A549 (cell line): ENCODE data around the gene PDE6D. TPM values are rescaled to one million over a fixed set of nuclear protein-coding genes. Genes with fewer than 3 reads are reported as not detected.

Source experiments
- ATAC-seq, 2 experiments: fragments of 200-7000 bp in 1 of 2; fragments of >200 bp in 1 of 2; cut with Nextera tagmentation in 1 of 2; cut with Tn5 transposase in 1 of 2; 3 replicates each; pipeline versions ENCODE4 v1.8.0 to v1.9.1; 2018 to 2020; ENCODE audit warnings: mild to moderate bottlenecking in 1 of 2, moderate library complexity in 1 of 2
- CTCF ChIA-PET: fragments of 300-600 bp; sonication (Branson Sonifier 250); formaldehyde crosslinking; extraction: SDS; loops from one replicate; lab custom pipeline; 2021; ENCODE audit warnings: antibody characterized with exemption, inconsistent platforms; lab: Yijun Ruan, JAX
- POLR2A ChIA-PET: fragments of 350-600 bp; formaldehyde crosslinking; extraction: SDS; loops from one replicate; lab custom pipeline; 2021; ENCODE audit warnings: antibody characterized with exemption, inconsistent platforms; lab: Yijun Ruan, JAX
- DNase-seq, 2 experiments: peaks; one replicate each; pipeline versions ENCODE4 v3.0.0 to v3.0.0-alpha.2; 2011 to 2016; ENCODE audit warnings: low read depth in 1 of 2, low spot score in 1 of 2
- FAIRE-seq: peaks from 2 replicates; lab custom pipeline; 2011; peaks lifted over from hg19 to GRCh38; lab: Jason Lieb, UNC
- H3K27ac ChIP-seq, 2 experiments: fragments of >200 bp; sonication (Bioruptor Twin); formaldehyde crosslinking; 3 replicates each; pipeline ENCODE4 v1.5.1; 2016 to 2017
- H3K4me1 ChIP-seq: fragments of >200 bp; sonication (Bioruptor Twin); formaldehyde crosslinking; 3 replicates; pipeline ENCODE4 v1.6.1; 2016
- H3K4me2 ChIP-seq: fragments of >200 bp; sonication (Bioruptor Twin); formaldehyde crosslinking; 3 replicates; pipeline ENCODE4 v1.6.1; 2016
- H3K4me3 ChIP-seq: fragments of >200 bp; sonication (Bioruptor Twin); formaldehyde crosslinking; 3 replicates; pipeline ENCODE4 v1.5.1; 2016
- H3K9me3 ChIP-seq: fragments of >200 bp; sonication (Bioruptor Twin); formaldehyde crosslinking; 3 replicates; pipeline ENCODE4 v1.6.1; 2016
- CBX8 ChIP-seq: fragments of 200-600 bp; sonication (generic); IDR thresholded peaks from 2 replicates; pipeline ENCODE4 v1.6.1; 2016
- EHF ChIP-seq: fragments of 250-450 bp; sonication (Bioruptor Pico); IDR thresholded peaks from 2 replicates; pipeline ENCODE4 v1.5.0; 2020; ENCODE audit warnings: mild to moderate bottlenecking
- ESRRA ChIP-seq: fragments of 150-350 bp; IDR thresholded peaks from 2 replicates; pipeline ENCODE4 v1.6.1; 2014; ENCODE audit warnings: mild to moderate bottlenecking, low read length, borderline replicate concordance
- FOSL2 ChIP-seq, 2 experiments: fragments of 450-650 bp in 1 of 2; fragments of >200 bp in 1 of 2; sonication (Bioruptor Twin) in 1 of 2; formaldehyde crosslinking; IDR thresholded peaks; 2 replicates each; pipeline versions ENCODE4 v1.5.0 to v1.6.1; 2016 to 2020; ENCODE audit warnings: mild to moderate bottlenecking in 1 of 2, moderate library complexity in 1 of 2
- HOXB13 ChIP-seq: fragments of 250-450 bp; sonication (Bioruptor Pico); IDR thresholded peaks from 2 replicates; pipeline ENCODE4 v1.5.0; 2020; ENCODE audit warnings: low read depth, mild to moderate bottlenecking, moderate library complexity
- NPAS2 ChIP-seq: fragments of 250-450 bp; sonication (Bioruptor Pico); IDR thresholded peaks from 2 replicates; pipeline ENCODE4 v1.8.0; 2022; ENCODE audit warnings: mild to moderate bottlenecking, moderate library complexity, borderline replicate concordance
- NR3C1 ChIP-seq: fragments of >200 bp; sonication (Bioruptor Twin); formaldehyde crosslinking; IDR thresholded peaks from 3 replicates; pipeline ENCODE4 v1.6.1; 2017
- TP53 ChIP-seq: fragments of 250-450 bp; sonication (Bioruptor Pico); IDR thresholded peaks from 2 replicates; pipeline ENCODE4 v1.5.0; 2021; ENCODE audit warnings: mild to moderate bottlenecking, moderate library complexity
- ZFP36 ChIP-seq: fragments of 450-650 bp; IDR thresholded peaks from 2 replicates; pipeline ENCODE4 v1.6.1; 2014; ENCODE audit warnings: borderline replicate concordance; ENCODE audit not compliant: partially characterized antibody
- ZSCAN20 ChIP-seq: fragments of 250-450 bp; sonication (Bioruptor Pico); IDR thresholded peaks from 2 replicates; pipeline ENCODE4 v1.8.0; 2022; ENCODE audit warnings: mild to moderate bottlenecking, moderate library complexity
- WGBS: methylation state at CpG from one replicate; pipeline ENCODE4 v1.1.6; 2017; ENCODE audit errors: missing lambda C conversion rate; 5-methylcytosine and 5-hydroxymethylcytosine counted together
- polyA plus RNA-seq, 4 experiments: library from polyadenylated mRNA; depleted of rRNA in 3 of 4; stranded (reverse); fragments of >200 nt; fragmentation: RNase III in 1 of 4; extraction: RNeasy Plus Mini Kit Qiagen cat#74134 plus additional on column Dnase treatment in 1 of 4; gene quantifications; 2 replicates in 3 of 4; 3 replicates in 1 of 4; pipeline ENCODE4 v1.2.3, GENCODE V29; 2011 to 2017
- small RNA-seq, 6 experiments: library from RNA; depleted of rRNA; stranded (forward); fragments of <200 nt; gene quantifications; one replicate each; pipeline ENCODE3, GENCODE V24; 2012
- TF ChIP-seq, protein P1 (sequence below): fragments of 200-600 bp; sonication (generic); IDR thresholded peaks from 2 replicates; pipeline ENCODE4 v1.6.1; 2016; ENCODE audit warnings: antibody characterized with exemption, mild to moderate bottlenecking, moderate library complexity
- TF ChIP-seq, protein P2 (sequence below): fragments of 150-350 bp; IDR thresholded peaks from 2 replicates; pipeline ENCODE4 v1.6.1; 2014; ENCODE audit warnings: low read depth, mild to moderate bottlenecking, low read length

Gene PDE6D
- polyA plus RNA-seq, 2 of the 4 experiments (the other 2 are of a cell fraction), result 27.3 to 51.3 TPM

DNA sequence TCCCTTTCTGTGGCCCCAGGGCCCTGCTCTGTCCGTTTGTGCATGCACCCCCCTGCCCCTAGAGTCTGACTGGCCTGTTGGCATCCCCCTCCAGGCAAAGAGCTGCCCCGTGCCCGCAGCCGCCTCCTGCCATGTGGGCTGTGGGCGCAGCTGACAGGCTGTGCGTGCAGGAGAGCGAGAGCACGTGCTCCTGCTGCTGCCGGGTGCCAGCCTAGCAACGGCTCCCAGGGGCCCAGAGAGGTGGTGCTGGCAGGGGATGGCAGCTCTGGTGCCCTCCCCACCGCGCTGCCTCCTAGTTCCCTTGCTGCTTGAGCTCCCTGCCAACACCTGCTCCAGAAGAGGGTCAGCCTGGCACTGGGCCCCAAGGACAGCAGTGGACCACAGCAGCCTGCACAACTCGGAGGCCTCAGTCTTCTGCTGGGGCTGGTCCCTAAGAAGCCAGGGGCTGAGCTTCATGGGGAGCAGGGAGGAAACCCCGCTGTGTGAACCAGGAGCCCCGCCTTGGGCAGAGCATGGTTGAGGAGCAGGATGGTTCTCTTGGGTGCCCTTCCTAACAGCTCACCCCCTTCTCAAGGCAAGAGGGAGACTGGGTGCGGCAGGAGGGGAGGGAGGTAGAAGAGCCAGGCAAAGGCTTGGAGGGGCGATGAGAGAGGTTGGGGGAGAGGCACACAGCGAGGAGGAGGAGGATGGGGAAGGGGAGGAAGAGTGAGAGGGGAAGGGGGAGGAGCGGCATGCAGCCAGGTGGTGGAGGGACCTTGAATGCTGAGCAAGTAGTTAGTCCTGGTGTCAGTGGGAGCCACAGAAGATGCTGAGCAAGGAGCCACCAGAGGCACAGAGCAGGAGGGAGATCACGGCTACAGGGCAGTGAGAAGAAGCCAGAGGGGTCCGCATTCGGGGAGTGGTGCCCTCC is 96.5 kb downstream of the PDE6D start (continued):
- TF ChIP-seq, protein P1, sequence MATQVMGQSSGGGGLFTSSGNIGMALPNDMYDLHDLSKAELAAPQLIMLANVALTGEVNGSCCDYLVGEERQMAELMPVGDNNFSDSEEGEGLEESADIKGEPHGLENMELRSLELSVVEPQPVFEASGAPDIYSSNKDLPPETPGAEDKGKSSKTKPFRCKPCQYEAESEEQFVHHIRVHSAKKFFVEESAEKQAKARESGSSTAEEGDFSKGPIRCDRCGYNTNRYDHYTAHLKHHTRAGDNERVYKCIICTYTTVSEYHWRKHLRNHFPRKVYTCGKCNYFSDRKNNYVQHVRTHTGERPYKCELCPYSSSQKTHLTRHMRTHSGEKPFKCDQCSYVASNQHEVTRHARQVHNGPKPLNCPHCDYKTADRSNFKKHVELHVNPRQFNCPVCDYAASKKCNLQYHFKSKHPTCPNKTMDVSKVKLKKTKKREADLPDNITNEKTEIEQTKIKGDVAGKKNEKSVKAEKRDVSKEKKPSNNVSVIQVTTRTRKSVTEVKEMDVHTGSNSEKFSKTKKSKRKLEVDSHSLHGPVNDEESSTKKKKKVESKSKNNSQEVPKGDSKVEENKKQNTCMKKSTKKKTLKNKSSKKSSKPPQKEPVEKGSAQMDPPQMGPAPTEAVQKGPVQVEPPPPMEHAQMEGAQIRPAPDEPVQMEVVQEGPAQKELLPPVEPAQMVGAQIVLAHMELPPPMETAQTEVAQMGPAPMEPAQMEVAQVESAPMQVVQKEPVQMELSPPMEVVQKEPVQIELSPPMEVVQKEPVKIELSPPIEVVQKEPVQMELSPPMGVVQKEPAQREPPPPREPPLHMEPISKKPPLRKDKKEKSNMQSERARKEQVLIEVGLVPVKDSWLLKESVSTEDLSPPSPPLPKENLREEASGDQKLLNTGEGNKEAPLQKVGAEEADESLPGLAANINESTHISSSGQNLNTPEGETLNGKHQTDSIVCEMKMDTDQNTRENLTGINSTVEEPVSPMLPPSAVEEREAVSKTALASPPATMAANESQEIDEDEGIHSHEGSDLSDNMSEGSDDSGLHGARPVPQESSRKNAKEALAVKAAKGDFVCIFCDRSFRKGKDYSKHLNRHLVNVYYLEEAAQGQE, result no peak

DNA sequence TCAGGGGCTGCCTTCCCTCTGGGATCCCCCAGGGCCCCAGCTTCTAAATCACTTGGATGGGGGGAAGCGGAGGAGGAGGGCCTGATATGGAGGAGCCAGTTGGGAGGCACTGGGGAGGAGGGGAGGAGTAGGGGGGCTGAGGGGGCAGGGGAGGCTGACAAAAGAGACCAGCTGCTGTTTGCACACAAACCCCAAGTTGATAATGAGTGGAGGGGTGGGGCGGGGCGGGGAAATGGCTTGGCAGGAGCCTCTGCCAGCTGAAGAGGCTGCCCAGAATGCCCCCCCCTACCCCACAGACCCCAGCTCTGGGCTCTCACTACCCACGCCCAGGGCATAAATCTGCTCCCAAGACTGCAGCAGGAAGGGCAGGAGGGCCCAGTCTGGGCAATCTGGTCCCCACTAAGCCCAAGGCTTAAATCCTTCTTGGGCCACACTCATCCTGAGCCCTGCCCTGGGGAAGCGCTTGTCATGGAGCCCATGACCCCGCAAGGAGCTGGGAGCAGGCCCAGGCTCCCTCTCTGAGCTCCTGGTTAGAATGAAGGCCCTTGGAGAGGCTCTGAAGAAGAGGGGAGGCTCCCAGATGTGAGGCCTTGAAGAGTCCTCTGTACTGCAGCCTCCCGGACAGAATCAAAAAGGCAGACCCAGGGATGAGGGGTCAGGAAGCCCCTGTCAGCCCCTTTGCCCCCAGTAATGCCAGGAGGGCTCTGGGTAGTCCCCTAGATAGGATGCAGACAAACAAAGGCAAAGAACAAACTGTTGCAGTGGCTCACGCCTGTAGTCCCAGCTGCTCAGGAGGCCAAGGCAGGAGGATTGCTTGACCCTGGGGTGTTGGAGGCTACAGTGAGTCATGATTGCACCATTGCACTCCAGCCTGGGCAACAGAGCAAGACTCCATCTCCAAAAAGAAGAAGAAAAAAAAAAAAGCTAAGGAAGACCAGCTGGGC is 97.5 kb downstream of the PDE6D start:
- FAIRE-seq (no peak), ATAC-seq (no peak), DNase-seq (no peak)
- TF ChIP-seq NPAS2 (CRISPR knock-in tag) (no peak), ZSCAN20 (CRISPR knock-in tag) (no peak), FOSL2 (IDR thresholded peaks at IDR 0.05) (no peak), FOSL2 (CRISPR knock-in tag; IDR thresholded peaks at IDR 0.05) (peak; percentile 49), ESRRA (no peak), ZFP36 (no peak)
- ChIA-PET CTCF (interaction anchor here (0.7 to 95.1 kb wide), 5 partner anchors 0 to 121 kb away, joined by 3 to 4158 read pairs (median 4); partner anchors contain the start of gene PTMA), POLR2A (interaction anchor here (0.6 to 2.0 kb wide), 4 partner anchors 10 to 79 kb away, joined by 3 to 10 read pairs (median 6); partner anchors contain the start of gene PTMA)
- peaks cover 20% of the 10 kb centered on the region for H3K4me1 ChIP-seq
- no peak overlapping the region for H3K4me2 ChIP-seq
- 93% methylated on average over 6 of the region's 8 CpGs for WGBS
- H3K9me3 ChIP-seq, result no peaks in the 10 kb centered on the region
- H3K4me3 ChIP-seq, result no peak overlapping the region
- no peak overlapping the region for H3K27ac ChIP-seq

DNA sequence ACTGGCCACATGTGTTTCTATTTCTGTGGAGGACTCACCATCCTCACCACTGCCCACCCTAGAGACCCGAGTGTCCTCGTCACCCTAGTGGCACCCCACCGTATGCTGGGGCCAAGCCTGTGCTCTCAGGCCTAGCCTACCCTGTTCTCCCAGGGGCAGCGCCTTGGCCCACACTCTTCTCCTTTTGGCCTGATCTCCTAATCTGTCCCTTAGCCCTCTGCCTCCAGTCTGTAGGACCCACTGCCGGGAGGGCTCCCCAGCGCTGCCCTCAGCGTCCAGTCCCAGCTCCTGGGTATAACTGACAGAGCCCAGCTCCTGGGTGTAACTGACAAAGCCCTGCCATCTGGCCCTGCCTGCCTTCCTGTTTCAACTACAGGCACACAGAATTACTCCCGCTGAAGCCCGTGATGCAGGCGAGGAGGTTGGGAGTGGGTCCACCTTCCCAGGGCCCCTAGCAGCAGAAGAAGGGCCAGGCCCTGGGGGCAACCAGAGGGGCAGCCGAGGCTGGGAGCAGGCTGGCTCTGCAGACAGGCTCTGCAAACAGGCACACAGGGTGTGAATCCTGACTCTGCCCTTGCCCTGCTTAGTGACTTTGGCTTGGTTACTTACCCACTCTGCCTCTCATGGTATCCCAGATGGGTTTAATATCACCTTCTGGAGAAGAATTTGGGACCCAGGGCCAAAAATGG is 98.3 kb downstream of the PDE6D start:
- TF ChIP-seq CBX8, result no peak
- TF ChIP-seq ZFP36, result no peak
- TF ChIP-seq HOXB13, result no peak
- TF ChIP-seq NR3C1, result no peak
- TF ChIP-seq TP53 (CRISPR knock-in tag), result no peak
- TF ChIP-seq, protein P2, sequence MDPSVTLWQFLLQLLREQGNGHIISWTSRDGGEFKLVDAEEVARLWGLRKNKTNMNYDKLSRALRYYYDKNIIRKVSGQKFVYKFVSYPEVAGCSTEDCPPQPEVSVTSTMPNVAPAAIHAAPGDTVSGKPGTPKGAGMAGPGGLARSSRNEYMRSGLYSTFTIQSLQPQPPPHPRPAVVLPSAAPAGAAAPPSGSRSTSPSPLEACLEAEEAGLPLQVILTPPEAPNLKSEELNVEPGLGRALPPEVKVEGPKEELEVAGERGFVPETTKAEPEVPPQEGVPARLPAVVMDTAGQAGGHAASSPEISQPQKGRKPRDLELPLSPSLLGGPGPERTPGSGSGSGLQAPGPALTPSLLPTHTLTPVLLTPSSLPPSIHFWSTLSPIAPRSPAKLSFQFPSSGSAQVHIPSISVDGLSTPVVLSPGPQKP, result no peak
- no peak for TF ChIP-seq FOSL2 (IDR thresholded peaks at IDR 0.05)
- TF ChIP-seq FOSL2 (CRISPR knock-in tag; IDR thresholded peaks at IDR 0.05), result no peak
- no peak for TF ChIP-seq EHF
- FAIRE-seq, result no peak
- Histone ChIP-seq H3K4me2 (no peak overlapping the region), H3K27ac (peak overlapping the region in 1 of 2 experiments; percentile 13; a peak in 1 of 6 replicates), H3K9me3 (no peaks in the 10 kb centered on the region), H3K4me3 (no peak overlapping the region), H3K4me1 (peaks cover 20% of the 10 kb centered on the region)
- CTCF ChIA-PET, result interaction anchor here (78.4 to 95.1 kb wide), 2 partner anchors 1 to 32 kb away, joined by 4158 read pairs; partner anchors contain the start of gene PTMA
- ATAC-seq, result no peak
- POLR2A ChIA-PET, result interaction anchor here (0.6 to 2.2 kb wide), 2 partner anchors 25 kb away, joined by 5 to 10 read pairs; partner anchors contain the start of gene PTMA
- DNase-seq, result no peak
- 94% methylated on average over 8 of the region's 11 CpGs for WGBS

Small RNA genes lying within 50 kb of the gene (small RNA-seq; reads per million reads assigned to genes)
- gene AC073476.4, result 0 reads per million in 6 experiments
- 0 reads per million in 6 experiments for gene RF00015

Other genes with a start within 250 kb of the PDE6D start
- not detected in 2 replicates for gene TEX44, start 188.4 kb downstream of the PDE6D start, polyA plus RNA-seq (2011; rRNA removed)
- not detected in 3 replicates for gene TEX44, start 188.4 kb downstream of the PDE6D start, polyA plus RNA-seq (2017; fragmentation: RNase III; extraction: RNeasy Plus Mini Kit Qiagen cat#74134 plus additional on column Dnase treatment)
- gene PTMA, start 72.8 kb downstream of the PDE6D start, polyA plus RNA-seq (2011; rRNA removed), result 434 and 1,191 TPM in 2 replicates
- 2,232 to 2,533 TPM (median 2,360 TPM) in 3 replicates for gene PTMA, start 72.8 kb downstream of the PDE6D start, polyA plus RNA-seq (2017; fragmentation: RNase III; extraction: RNeasy Plus Mini Kit Qiagen cat#74134 plus additional on column Dnase treatment)
- 54.9 and 63.4 TPM in 2 replicates for gene COPS7B, start 5.2 kb upstream of the PDE6D start, polyA plus RNA-seq (2011; rRNA removed)
- 29.4 to 34.3 TPM (median 33.4 TPM) in 3 replicates for gene COPS7B, start 5.2 kb upstream of the PDE6D start, polyA plus RNA-seq (2017; fragmentation: RNase III; extraction: RNeasy Plus Mini Kit Qiagen cat#74134 plus additional on column Dnase treatment)
- not detected in 2 replicates for gene NPPC, start 145.1 kb upstream of the PDE6D start, polyA plus RNA-seq (2011; rRNA removed)
- 0.12 TPM in 1 of 3 replicates, not detected in the others for gene NPPC, start 145.1 kb upstream of the PDE6D start, polyA plus RNA-seq (2017; fragmentation: RNase III; extraction: RNeasy Plus Mini Kit Qiagen cat#74134 plus additional on column Dnase treatment)
- gene DIS3L2, start 180.4 kb upstream of the PDE6D start, polyA plus RNA-seq (2011; rRNA removed), result 15.4 and 16.7 TPM in 2 replicates
- 14.9 to 15.7 TPM (median 15.6 TPM) in 3 replicates for gene DIS3L2, start 180.4 kb upstream of the PDE6D start, polyA plus RNA-seq (2017; fragmentation: RNase III; extraction: RNeasy Plus Mini Kit Qiagen cat#74134 plus additional on column Dnase treatment)